ENCODE measurements around the gene C3orf18.
A peak's percentile ranks its signal among the peaks of the same experiment; 100 is the strongest.

The C3orf18 gene

GRCh38 chr3:50551681-50552435, 15.7 kb downstream of the C3orf18 start:
- Histone ChIP-seq H3K9me3 (no peaks in the 10 kb centered on the region), H3K27me3 (no peaks in the 10 kb centered on the region), H3K36me3 (no peaks in the 10 kb centered on the region), H3K4me1 (ENCODE audit: control insufficient read depth in 1 of 2, insufficient read depth in 1 of 2, low read depth in 1 of 2, low read length in 1 of 2) (no peaks in the 10 kb centered on the region), H3K27ac (no peak overlapping the region), H3K4me3 (ENCODE audit: low read depth in 1 of 2, low read length in 1 of 2) (no peak overlapping the region)
- TF ChIP-seq CTCF (IDR thresholded peaks at IDR 0.05), result no peak

- Histone ChIP-seq H3K4me3 (ENCODE audit: low read depth in 1 of 2, low read length in 1 of 2) (no peak overlapping the region), H3K36me3 (no peaks in the 10 kb centered on the region), H3K27ac (no peak overlapping the region), H3K4me1 (ENCODE audit: control insufficient read depth in 1 of 2, insufficient read depth in 1 of 2, low read depth in 1 of 2, low read length in 1 of 2) (no peaks in the 10 kb centered on the region), H3K27me3 (no peaks in the 10 kb centered on the region), H3K9me3 (no peaks in the 10 kb centered on the region)
- TF ChIP-seq CTCF (IDR thresholded peaks at IDR 0.05), result no peak
Observed at GRCh38 chr3:50551054-50551659, 16.4 kb downstream of the C3orf18 start.

- H3K4me3 ChIP-seq (ENCODE audit: low read depth in 1 of 2, low read length in 1 of 2), result no peak overlapping the region
- no peaks in the 10 kb centered on the region for H3K4me1 ChIP-seq (ENCODE audit: control insufficient read depth in 1 of 2, insufficient read depth in 1 of 2, low read depth in 1 of 2, low read length in 1 of 2)
- H3K9me3 ChIP-seq, result no peaks in the 10 kb centered on the region
- peak; percentile 44 for TF ChIP-seq CTCF (IDR thresholded peaks at IDR 0.05)
- no peak overlapping the region for H3K27ac ChIP-seq
- H3K27me3 ChIP-seq, result no peaks in the 10 kb centered on the region
- no peaks in the 10 kb centered on the region for H3K36me3 ChIP-seq
Observed at GRCh38 chr3:50550079-50550736, 17.3 kb downstream of the C3orf18 start.

GRCh38 chr3:50549226-50549625, 18.3 kb downstream of the C3orf18 start:
- Histone ChIP-seq H3K36me3 (no peaks in the 10 kb centered on the region), H3K4me1 (ENCODE audit: control insufficient read depth in 1 of 2, insufficient read depth in 1 of 2, low read depth in 1 of 2, low read length in 1 of 2) (no peaks in the 10 kb centered on the region), H3K27me3 (no peaks in the 10 kb centered on the region), H3K27ac (no peak overlapping the region), H3K9me3 (no peaks in the 10 kb centered on the region), H3K4me3 (ENCODE audit: low read depth in 1 of 2, low read length in 1 of 2) (no peak overlapping the region)
- no peak for TF ChIP-seq CTCF (IDR thresholded peaks at IDR 0.05)

GRCh38 chr3:50545781-50546180, 21.8 kb downstream of the C3orf18 start:
- Histone ChIP-seq H3K27ac (no peak overlapping the region), H3K4me3 (ENCODE audit: low read depth in 1 of 2, low read length in 1 of 2) (no peak overlapping the region), H3K27me3 (peaks cover under 1% of the 10 kb centered on the region), H3K36me3 (no peaks in the 10 kb centered on the region), H3K4me1 (ENCODE audit: control insufficient read depth in 1 of 2, insufficient read depth in 1 of 2, low read depth in 1 of 2, low read length in 1 of 2) (no peaks in the 10 kb centered on the region), H3K9me3 (no peaks in the 10 kb centered on the region)
- no peak for TF ChIP-seq CTCF (IDR thresholded peaks at IDR 0.05)
